Left lung (tissue), 10 donors: ENCODE measurements around the gene DRD2. TPM values are rescaled to one million over a fixed set of nuclear protein-coding genes. Genes with fewer than 3 reads are reported as not detected.

ENCODE experiments used
- ATAC-seq: fragments of 200-7000 bp; cut with Tn5 transposase; one replicate; pipeline ENCODE4 v1.9.1; 2020; ENCODE audit warnings: moderate library complexity
- DNase-seq, 4 donors: peaks; one replicate each; pipeline ENCODE4 v3.0.0-alpha.2; 2013 to 2020
- H3K27ac ChIP-seq, 2 donors: fragments of 200-600 bp; sonication (generic) in 1 of 2; one replicate each; pipeline versions ENCODE4 v1.5.0 to v1.8.0; 2020 to 2021
- H3K27me3 ChIP-seq, 2 donors: fragments of 200-600 bp; sonication (generic) in 1 of 2; one replicate each; pipeline versions ENCODE4 v1.5.0 to v1.8.0; 2020 to 2021
- H3K36me3 ChIP-seq, 2 donors: fragments of 200-600 bp; sonication (generic) in 1 of 2; one replicate each; pipeline versions ENCODE4 v1.5.0 to v1.8.0; 2020 to 2021
- H3K4me1 ChIP-seq, 2 donors: fragments of 200-600 bp; one replicate each; pipeline ENCODE4 v1.8.0; 2021
- H3K4me3 ChIP-seq, 2 donors: fragments of 200-600 bp; sonication (generic) in 1 of 2; one replicate each; pipeline versions ENCODE4 v1.5.0 to v1.8.0; 2020 to 2021; ENCODE audit warnings: mild to moderate bottlenecking in 1 of 2
- H3K9me3 ChIP-seq, 2 donors: fragments of 200-600 bp; sonication (generic) in 1 of 2; one replicate each; pipeline versions ENCODE4 v1.5.0 to v1.8.0; 2020 to 2021
- CTCF ChIP-seq, 2 donors: fragments of 200-600 bp; sonication (generic) in 1 of 2; IDR thresholded peaks; one replicate each; pipeline versions ENCODE4 v1.5.0 to v1.8.0; 2021; ENCODE audit warnings: antibody characterized with exemption in 2 of 2
- intact Hi-C, 2 donors: fragments of 100-400 bp; cut with DNase I; formaldehyde crosslinking; loops; one replicate each; pipeline versions ENCODE4 v1.11.2 to v1.14.2; 2022
- polyA plus RNA-seq, 6 donors: library from polyadenylated mRNA; unstranded; fragments of 120-200 nt; gene quantifications; one replicate each; pipeline ENCODE4 v1.2.1, GENCODE V29; 2013; ENCODE audit not compliant: insufficient read length in 6 of 6
- total RNA-seq, 2 donors: library from RNA; stranded (reverse); fragmentation: NEBNext Ultra II Directional; extraction: Animal tissue kit (Norgen Biotek cat#: 25700); gene quantifications; one replicate each; pipeline ENCODE4 v1.2.1, GENCODE V29; 2021
- donor health status: DM: no; HTN: yes; CAD: no.
- donor health status: DM: no; HTN: no; CAD: no.

DRD2 gene
- total and polyA plus RNA-seq, 8 donors = 0.17 to 0.43 (median 0.22) TPM; not detected in 2

GRCh38 chr11:113517361-113517760 is 42.2 kb upstream of the DRD2 start:
- no peak overlapping the region for H3K27ac ChIP-seq
- H3K4me1 ChIP-seq = no peaks in the 10 kb centered on the region
- H3K36me3 ChIP-seq = no peaks in the 10 kb centered on the region
- no peak for TF ChIP-seq CTCF (IDR thresholded peaks at IDR 0.05)
- no peak for ATAC-seq
- H3K4me3 ChIP-seq = no peak overlapping the region
- no peaks in the 10 kb centered on the region for H3K9me3 ChIP-seq
- no peak for DNase-seq
- peaks cover 0 to 9% of the 10 kb centered on the region in 2 donors for H3K27me3 ChIP-seq
- intact Hi-C loops = no loop called here

GRCh38 chr11:113514856-113515255 is 39.7 kb upstream of the DRD2 start:
- no peaks in the 10 kb centered on the region for H3K4me1 ChIP-seq
- H3K36me3 ChIP-seq = no peaks in the 10 kb centered on the region
- intact Hi-C loops = no loop called here
- no peak for ATAC-seq
- no peak overlapping the region for H3K4me3 ChIP-seq
- no peak for DNase-seq
- H3K27me3 ChIP-seq = no peaks in the 10 kb centered on the region
- no peaks in the 10 kb centered on the region for H3K9me3 ChIP-seq
- no peak for TF ChIP-seq CTCF (IDR thresholded peaks at IDR 0.05)
- H3K27ac ChIP-seq = no peak overlapping the region

- Histone ChIP-seq H3K9me3 (no peaks in the 10 kb centered on the region), H3K27ac (no peak overlapping the region), H3K4me1 (no peaks in the 10 kb centered on the region), H3K27me3 (peaks cover 0 to 15% of the 10 kb centered on the region in 2 donors), H3K4me3 (no peak overlapping the region), H3K36me3 (no peaks in the 10 kb centered on the region)
- DNase-seq = no peak
- no peak for ATAC-seq
- intact Hi-C loops = no loop called here
- no peak for TF ChIP-seq CTCF (IDR thresholded peaks at IDR 0.05)
Measured at GRCh38 chr11:113507341-113507740, 32.1 kb upstream of the DRD2 start.

GRCh38 chr11:113506893-113507292 is 31.7 kb upstream of the DRD2 start:
- Histone ChIP-seq H3K27me3 (peaks cover 0 to 15% of the 10 kb centered on the region in 2 donors), H3K4me1 (no peaks in the 10 kb centered on the region), H3K27ac (no peak overlapping the region), H3K9me3 (no peaks in the 10 kb centered on the region), H3K36me3 (no peaks in the 10 kb centered on the region), H3K4me3 (no peak overlapping the region)
- ATAC-seq (no peak), DNase-seq (no peak)
- intact Hi-C loops = no loop called here
- TF ChIP-seq CTCF (IDR thresholded peaks at IDR 0.05) = no peak

- no peak for TF ChIP-seq CTCF (IDR thresholded peaks at IDR 0.05)
- ATAC-seq (no peak), DNase-seq (no peak)
- intact Hi-C loops = no loop called here
- H3K27me3 ChIP-seq = peaks cover 0 to 15% of the 10 kb centered on the region in 2 donors
- no peaks in the 10 kb centered on the region for H3K9me3 ChIP-seq
- no peak overlapping the region for H3K4me3 ChIP-seq
- no peaks in the 10 kb centered on the region for H3K4me1 ChIP-seq
- H3K27ac ChIP-seq = no peak overlapping the region
- H3K36me3 ChIP-seq = no peaks in the 10 kb centered on the region
Measured at GRCh38 chr11:113506461-113506860, 31.3 kb upstream of the DRD2 start.
